ENCODE results near the gene HASPIN. TPM values are rescaled to one million over a fixed set of nuclear protein-coding genes. Genes with fewer than 3 reads are reported as not detected.
A peak's percentile ranks its signal among the peaks of the same experiment; 100 is the strongest.
"Not testable (repeated sequence)": the region's sequence is repeated elsewhere in the genome, so short reads cannot be mapped to it uniquely, and the experiment has no call there.

HASPIN gene
- total RNA-seq, 1 donor from 2014 or later, result 8.9 TPM

- DNase-seq (ENCODE audit: low read depth, low spot score), result no peak
Observed at GRCh38 chr17:3695723-3696411, 27.8 kb upstream of the HASPIN start, which contains the start of gene P2RX5. TSS of gene P2RX5 (minus strand) at chr17:3696155. CDS start at chr17:3696005, 150 bp downstream.

GRCh38 chr17:3697103-3697476 lies 26.6 kb upstream of the HASPIN start:
- DNase-seq (ENCODE audit: low read depth, low spot score), result no peak

- no peak for DNase-seq (ENCODE audit: low read depth, low spot score)
Observed at GRCh38 chr17:3698139-3698538, 25.6 kb upstream of the HASPIN start.

- no peak for DNase-seq (ENCODE audit: low read depth, low spot score)
Observed at GRCh38 chr17:3699951-3700350, 23.8 kb upstream of the HASPIN start.

GRCh38 chr17:3702041-3702539 lies 21.6 kb upstream of the HASPIN start:
- DNase-seq (ENCODE audit: low read depth, low spot score), result not testable (repeated sequence)

- no peak for DNase-seq (ENCODE audit: low read depth, low spot score)
Observed at GRCh38 chr17:3704931-3705717, 18.6 kb upstream of the HASPIN start.

- not testable (repeated sequence) for DNase-seq (ENCODE audit: low read depth, low spot score)
Observed at GRCh38 chr17:3705718-3705984, 18.1 kb upstream of the HASPIN start.

- no peak for DNase-seq (ENCODE audit: low read depth, low spot score)
Observed at GRCh38 chr17:3708366-3708765, 15.3 kb upstream of the HASPIN start.

GRCh38 chr17:3710951-3711383 lies 12.7 kb upstream of the HASPIN start:
- DNase-seq (ENCODE audit: low read depth, low spot score), result peak; percentile 35

- DNase-seq (ENCODE audit: low read depth, low spot score), result no peak
Observed at GRCh38 chr17:3712811-3713463, 10.8 kb upstream of the HASPIN start.

- DNase-seq (ENCODE audit: low read depth, low spot score), result no peak
Observed at GRCh38 chr17:3715296-3715695, 8.4 kb upstream of the HASPIN start.

- DNase-seq (ENCODE audit: low read depth, low spot score), result no peak
Observed at GRCh38 chr17:3718201-3718600, 5.5 kb upstream of the HASPIN start.

- no peak for DNase-seq (ENCODE audit: low read depth, low spot score)
Observed at GRCh38 chr17:3719265-3719664, 4.4 kb upstream of the HASPIN start.

GRCh38 chr17:3722716-3723115 lies 987 bp upstream of the HASPIN start:
- DNase-seq (ENCODE audit: low read depth, low spot score), result no peak

GRCh38 chr17:3723188-3723555 lies 531 bp upstream of the HASPIN start:
- DNase-seq (ENCODE audit: low read depth, low spot score), result no peak

- DNase-seq (ENCODE audit: low read depth, low spot score), result no peak
Observed at GRCh38 chr17:3724378-3725077, 825 bp downstream of the HASPIN start.

GRCh38 chr17:3727041-3727440 lies 3.3 kb downstream of the HASPIN start:
- no peak for DNase-seq (ENCODE audit: low read depth, low spot score)

- not testable (repeated sequence) for DNase-seq (ENCODE audit: low read depth, low spot score)
Observed at GRCh38 chr17:3728099-3728498, 4.4 kb downstream of the HASPIN start.

GRCh38 chr17:3729881-3730280 lies 6.2 kb downstream of the HASPIN start:
- no peak for DNase-seq (ENCODE audit: low read depth, low spot score)

- no peak for DNase-seq (ENCODE audit: low read depth, low spot score)
Observed at GRCh38 chr17:3730881-3731429, 7.3 kb downstream of the HASPIN start.

GRCh38 chr17:3732210-3732621 lies 8.5 kb downstream of the HASPIN start:
- DNase-seq (ENCODE audit: low read depth, low spot score), result no peak

All from pulmonary artery endothelial cell (primary cell).